SK-N-SH treated with all-trans-retinoic acid at 6 μM for 48 hours (cell line): ENCODE data around the gene PSMD2.

Experiments used
- ATAC-seq: fragments of 200-7000 bp; cut with Tn5 transposase; 3 replicates; pipeline ENCODE4 v1.9.1; 2020; ENCODE audit warnings: mild to moderate bottlenecking, moderate library complexity
- BACH2 ChIP-seq: fragments of 250-450 bp; sonication (Bioruptor Pico); IDR thresholded peaks from 2 replicates; pipeline ENCODE4 v1.9.0; 2021; ENCODE audit warnings: mild to moderate bottlenecking, borderline replicate concordance
- CSDC2 ChIP-seq: fragments of 250-450 bp; sonication (Bioruptor Pico); IDR thresholded peaks from 2 replicates; pipeline ENCODE4 v1.5.0; 2020; ENCODE audit warnings: mild to moderate bottlenecking, moderate library complexity
- CSRNP3 ChIP-seq: fragments of 250-450 bp; sonication (Bioruptor Pico); IDR thresholded peaks from 2 replicates; pipeline ENCODE4 v1.5.1; 2021; ENCODE audit warnings: mild to moderate bottlenecking, moderate library complexity
- ESRRG ChIP-seq: fragments of 250-450 bp; sonication (Bioruptor Pico); IDR thresholded peaks from 2 replicates; pipeline ENCODE4 v1.6.1; 2021; ENCODE audit warnings: mild to moderate bottlenecking
- OSR1 ChIP-seq: fragments of 250-450 bp; sonication (Bioruptor Pico); IDR thresholded peaks from 2 replicates; pipeline ENCODE4 v1.8.0; 2022; ENCODE audit warnings: moderate library complexity, mild to moderate bottlenecking, inconsistent platforms
- PATZ1 ChIP-seq: fragments of 250-450 bp; sonication (Bioruptor Pico); IDR thresholded peaks from 2 replicates; pipeline ENCODE4 v1.8.0; 2020; ENCODE audit warnings: mild to moderate bottlenecking, moderate library complexity, borderline replicate concordance
- POU6F1 ChIP-seq: fragments of 250-450 bp; sonication (Bioruptor Pico); IDR thresholded peaks from 2 replicates; pipeline ENCODE4 v1.8.0; 2021; ENCODE audit warnings: low read depth, mild to moderate bottlenecking, moderate library complexity, borderline replicate concordance
- PPARA ChIP-seq: fragments of 250-450 bp; sonication (Bioruptor Pico); IDR thresholded peaks from 2 replicates; pipeline ENCODE4 v1.5.0; 2020; ENCODE audit warnings: mild to moderate bottlenecking, borderline replicate concordance
- SNAI2 ChIP-seq: fragments of 250-450 bp; sonication (Bioruptor Pico); IDR thresholded peaks from 2 replicates; pipeline ENCODE4 v1.5.0; 2020; ENCODE audit warnings: mild to moderate bottlenecking, moderate library complexity
- TCF4 ChIP-seq: fragments of 250-450 bp; sonication (Bioruptor Pico); IDR thresholded peaks from 2 replicates; pipeline ENCODE4 v1.8.0; 2021; ENCODE audit warnings: mild to moderate bottlenecking, moderate library complexity, borderline replicate concordance
- TOX ChIP-seq: fragments of 250-450 bp; sonication (Bioruptor Pico); IDR thresholded peaks from 2 replicates; pipeline ENCODE4 v1.8.0; 2021; ENCODE audit warnings: mild to moderate bottlenecking, moderate library complexity, borderline replicate concordance
- TSHZ2 ChIP-seq: fragments of 250-450 bp; sonication (Bioruptor Pico); IDR thresholded peaks from 2 replicates; pipeline ENCODE4 v1.5.0; 2020; ENCODE audit warnings: mild to moderate bottlenecking, moderate library complexity
- ZC3H10 ChIP-seq: fragments of 250-450 bp; sonication (Bioruptor Pico); IDR thresholded peaks from 2 replicates; pipeline ENCODE4 v1.5.1; 2021; ENCODE audit warnings: mild to moderate bottlenecking, moderate library complexity
- ZFP3 ChIP-seq: fragments of 250-450 bp; sonication (Bioruptor Pico); IDR thresholded peaks from 2 replicates; pipeline ENCODE4 v1.5.0; 2020; ENCODE audit warnings: mild to moderate bottlenecking, moderate library complexity
- ZFP30 ChIP-seq: fragments of 450-650 bp; formaldehyde crosslinking; IDR thresholded peaks from 2 replicates; pipeline ENCODE4 v1.5.0; 2022; ENCODE audit warnings: mild to moderate bottlenecking, moderate library complexity
- ZNF565 ChIP-seq: fragments of 450-650 bp; formaldehyde crosslinking; conservative IDR thresholded peaks from 2 replicates; pipeline ENCODE4 v1.5.0; 2020; ENCODE audit warnings: low read depth, mild to moderate bottlenecking, moderate library complexity
- ZNF70 ChIP-seq: fragments of 450-650 bp; formaldehyde crosslinking; IDR thresholded peaks from 2 replicates; pipeline ENCODE4 v1.5.0; 2020; ENCODE audit warnings: mild to moderate bottlenecking, moderate library complexity
- TF ChIP-seq, protein P1 (sequence below): fragments of 250-450 bp; sonication (Bioruptor Pico); IDR thresholded peaks from 2 replicates; pipeline ENCODE4 v1.5.1; 2020; ENCODE audit warnings: low read depth, mild to moderate bottlenecking, moderate library complexity

Gene PSMD2

DNA sequence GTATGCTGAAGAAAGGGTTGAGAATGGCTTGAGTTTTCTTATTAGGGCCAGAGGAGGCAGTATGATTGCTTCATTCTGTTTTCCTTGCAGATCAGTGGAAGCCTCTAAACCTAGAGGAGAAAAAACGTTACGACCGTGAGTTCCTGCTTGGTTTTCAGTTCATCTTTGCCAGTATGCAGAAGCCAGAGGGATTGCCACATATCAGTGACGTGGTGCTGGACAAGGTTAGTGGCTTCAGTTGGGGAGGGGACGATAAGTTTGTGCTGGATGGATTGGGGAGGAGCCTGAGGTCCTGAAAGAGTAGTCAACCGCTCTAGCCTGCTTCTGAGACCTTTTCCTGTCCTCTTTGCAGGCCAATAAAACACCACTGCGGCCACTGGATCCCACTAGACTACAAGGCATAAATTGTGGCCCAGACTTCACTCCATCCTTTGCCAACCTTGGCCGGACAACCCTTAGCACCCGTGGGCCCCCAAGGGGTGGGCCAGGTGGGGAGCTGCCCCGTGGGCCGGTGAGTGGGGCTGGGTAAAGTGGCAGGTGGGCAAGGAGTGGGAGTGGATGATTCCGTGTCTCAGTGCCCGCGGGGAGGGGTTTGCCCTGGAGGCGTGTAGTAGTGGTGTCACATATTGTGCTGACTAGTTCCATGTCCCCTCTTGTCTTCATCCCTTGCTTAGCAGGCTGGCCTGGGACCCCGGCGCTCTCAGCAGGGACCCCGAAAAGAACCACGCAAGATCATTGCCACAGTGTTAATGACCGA is 23.9 kb downstream of the PSMD2 start (continued):
- no peak for TF ChIP-seq TSHZ2 (CRISPR knock-in tag)
- no peak for TF ChIP-seq CSDC2 (CRISPR knock-in tag)

DNA sequence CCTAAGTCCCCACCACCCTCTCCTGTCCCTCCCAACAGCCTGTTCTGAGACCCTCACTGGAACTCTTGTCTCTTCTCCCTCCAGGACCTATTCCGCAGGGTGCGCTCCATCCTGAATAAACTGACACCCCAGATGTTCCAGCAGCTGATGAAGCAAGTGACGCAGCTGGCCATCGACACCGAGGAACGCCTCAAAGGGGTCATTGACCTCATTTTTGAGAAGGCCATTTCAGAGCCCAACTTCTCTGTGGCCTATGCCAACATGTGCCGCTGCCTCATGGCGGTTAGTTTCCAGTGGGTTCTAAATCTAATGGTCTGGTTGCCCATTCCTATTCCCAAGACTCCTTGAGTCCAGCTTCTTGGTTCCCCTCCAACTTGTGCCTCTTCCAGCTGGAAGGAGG is 24.7 kb downstream of the PSMD2 start:
- no peak for ATAC-seq
- no peak for TF ChIP-seq ZNF565
- TF ChIP-seq PPARA (CRISPR knock-in tag), result no peak
- TF ChIP-seq PATZ1 (CRISPR knock-in tag), result no peak
- TF ChIP-seq TOX (CRISPR knock-in tag), result no peak
- TF ChIP-seq ZFP3 (CRISPR knock-in tag), result no peak
- TF ChIP-seq ZC3H10 (CRISPR knock-in tag), result no peak
- no peak for TF ChIP-seq POU6F1 (CRISPR knock-in tag)
- TF ChIP-seq TCF4 (CRISPR knock-in tag), result no peak
- no peak for TF ChIP-seq BACH2 (CRISPR knock-in tag)

DNA sequence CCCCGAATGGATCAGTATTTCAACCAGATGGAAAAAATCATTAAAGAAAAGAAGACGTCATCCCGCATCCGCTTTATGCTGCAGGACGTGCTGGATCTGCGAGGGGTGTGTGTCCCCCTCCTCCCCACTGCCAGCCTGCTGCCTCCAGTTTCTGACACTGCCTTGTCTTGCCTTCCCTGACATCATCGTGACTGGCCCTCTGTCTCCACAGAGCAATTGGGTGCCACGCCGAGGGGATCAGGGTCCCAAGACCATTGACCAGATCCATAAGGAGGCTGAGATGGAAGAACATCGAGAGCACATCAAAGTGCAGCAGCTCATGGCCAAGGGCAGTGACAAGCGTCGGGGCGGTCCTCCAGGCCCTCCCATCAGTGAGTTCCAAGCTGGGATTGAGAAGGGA is 26.2 kb downstream of the PSMD2 start:
- ATAC-seq, result no peak
- TF ChIP-seq ZFP3 (CRISPR knock-in tag), result no peak
- no peak for TF ChIP-seq CSRNP3
- no peak for TF ChIP-seq ESRRG (CRISPR knock-in tag)
- no peak for TF ChIP-seq ZFP30 (CRISPR knock-in tag)
- TF ChIP-seq SNAI2 (CRISPR knock-in tag), result no peak
- TF ChIP-seq POU6F1 (CRISPR knock-in tag), result no peak
- TF ChIP-seq, protein P1, sequence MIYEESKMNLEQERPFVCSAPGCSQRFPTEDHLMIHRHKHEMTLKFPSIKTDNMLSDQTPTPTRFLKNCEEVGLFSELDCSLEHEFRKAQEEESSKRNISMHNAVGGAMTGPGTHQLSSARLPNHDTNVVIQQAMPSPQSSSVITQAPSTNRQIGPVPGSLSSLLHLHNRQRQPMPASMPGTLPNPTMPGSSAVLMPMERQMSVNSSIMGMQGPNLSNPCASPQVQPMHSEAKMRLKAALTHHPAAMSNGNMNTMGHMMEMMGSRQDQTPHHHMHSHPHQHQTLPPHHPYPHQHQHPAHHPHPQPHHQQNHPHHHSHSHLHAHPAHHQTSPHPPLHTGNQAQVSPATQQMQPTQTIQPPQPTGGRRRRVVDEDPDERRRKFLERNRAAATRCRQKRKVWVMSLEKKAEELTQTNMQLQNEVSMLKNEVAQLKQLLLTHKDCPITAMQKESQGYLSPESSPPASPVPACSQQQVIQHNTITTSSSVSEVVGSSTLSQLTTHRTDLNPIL, result no peak
- no peak for TF ChIP-seq OSR1 (CRISPR knock-in tag)
- no peak for TF ChIP-seq PATZ1 (CRISPR knock-in tag)
- TF ChIP-seq BACH2 (CRISPR knock-in tag), result no peak
- TF ChIP-seq TSHZ2 (CRISPR knock-in tag), result no peak
- no peak for TF ChIP-seq CSDC2 (CRISPR knock-in tag)
- no peak for TF ChIP-seq PPARA (CRISPR knock-in tag)
- no peak for TF ChIP-seq ZNF70 (CRISPR knock-in tag)
